ENCODE data around the gene CCDC138. TPM values are rescaled to one million over a fixed set of nuclear protein-coding genes. Genes with fewer than 3 reads are reported as not detected.

Gene CCDC138
- total RNA-seq, 2 experiments from 2014 or later, result 4.7 to 5.8 TPM

- no peak overlapping the region for H3K4me3 ChIP-seq (ENCODE audit: low read length)
- H3K27ac ChIP-seq (ENCODE audit: low read depth in 1 of 2, low read length in 2 of 2), result no peak overlapping the region
- no peaks in the 10 kb centered on the region for H3K27me3 ChIP-seq (ENCODE audit: control insufficient read depth in 1 of 2, insufficient read depth in 2 of 2, low read length in 2 of 2)
- Mint-ChIP-seq H3K4me1 (ENCODE audit: low read depth) (no peaks in the 10 kb centered on the region), H3K4me3 (no peak overlapping the region), H3K27ac (no peak overlapping the region), H3K27me3 (no peaks in the 10 kb centered on the region), H3K9me3 (peaks cover 9% of the 10 kb centered on the region), H3K36me3 (ENCODE audit: low read depth) (peaks cover 86% of the 10 kb centered on the region)
- no peak for TF ChIP-seq CTCF (IDR thresholded peaks at IDR 0.05)
- POLR2A ChIA-PET, result no interaction called here
- ATAC-seq (ENCODE audit: poor library complexity), result no peak
- peaks cover 5 to 12% of the 10 kb centered on the region in 2 experiments for H3K9me3 ChIP-seq (ENCODE audit: control insufficient read depth in 1 of 2, insufficient read depth in 1 of 2, low read length in 2 of 2)
- no peaks in the 10 kb centered on the region for H3K4me1 ChIP-seq (ENCODE audit: insufficient read depth, low read length)
- DNase-seq, result no peak
- H3K36me3 ChIP-seq (ENCODE audit: insufficient read depth, low read length), result peaks cover 7% of the 10 kb centered on the region
- intact Hi-C loops (cut with DNase I, micrococcal nuclease), result no loop called here
- CTCF ChIA-PET, result no interaction called here
Measured at GRCh38 chr2:108810993-108811957, 24.7 kb downstream of the CCDC138 start.

- CTCF ChIA-PET, result no interaction called here
- H3K27me3 Mint-ChIP-seq, result no peaks in the 10 kb centered on the region
- H3K36me3 ChIP-seq (ENCODE audit: insufficient read depth, low read length), result peaks cover 20% of the 10 kb centered on the region
- H3K4me3 ChIP-seq (ENCODE audit: low read length), result no peak overlapping the region
- H3K27ac Mint-ChIP-seq, result no peak overlapping the region
- H3K4me3 Mint-ChIP-seq, result no peak overlapping the region
- H3K27me3 ChIP-seq (ENCODE audit: control insufficient read depth in 1 of 2, insufficient read depth in 2 of 2, low read length in 2 of 2), result no peaks in the 10 kb centered on the region
- peaks cover 5 to 12% of the 10 kb centered on the region in 2 experiments for H3K9me3 ChIP-seq (ENCODE audit: control insufficient read depth in 1 of 2, insufficient read depth in 1 of 2, low read length in 2 of 2)
- TF ChIP-seq CTCF (IDR thresholded peaks at IDR 0.05), result no peak
- H3K27ac ChIP-seq (ENCODE audit: low read depth in 1 of 2, low read length in 2 of 2), result no peak overlapping the region
- H3K4me1 Mint-ChIP-seq (ENCODE audit: low read depth), result no peaks in the 10 kb centered on the region
- H3K36me3 Mint-ChIP-seq (ENCODE audit: low read depth), result peaks cover 79% of the 10 kb centered on the region
- ATAC-seq (ENCODE audit: poor library complexity), result no peak
- intact Hi-C loops (cut with DNase I, micrococcal nuclease), result no loop called here
- H3K4me1 ChIP-seq (ENCODE audit: insufficient read depth, low read length), result no peaks in the 10 kb centered on the region
- POLR2A ChIA-PET, result interaction anchor here (0.6 kb wide), 1 partner anchor 756 kb away, joined by 3 read pairs; no protein-coding TSS in a partner anchor
- H3K9me3 Mint-ChIP-seq, result peaks cover 6% of the 10 kb centered on the region
- no peak for DNase-seq
Measured at GRCh38 chr2:108813732-108814131, 27.2 kb downstream of the CCDC138 start.

DNA sequence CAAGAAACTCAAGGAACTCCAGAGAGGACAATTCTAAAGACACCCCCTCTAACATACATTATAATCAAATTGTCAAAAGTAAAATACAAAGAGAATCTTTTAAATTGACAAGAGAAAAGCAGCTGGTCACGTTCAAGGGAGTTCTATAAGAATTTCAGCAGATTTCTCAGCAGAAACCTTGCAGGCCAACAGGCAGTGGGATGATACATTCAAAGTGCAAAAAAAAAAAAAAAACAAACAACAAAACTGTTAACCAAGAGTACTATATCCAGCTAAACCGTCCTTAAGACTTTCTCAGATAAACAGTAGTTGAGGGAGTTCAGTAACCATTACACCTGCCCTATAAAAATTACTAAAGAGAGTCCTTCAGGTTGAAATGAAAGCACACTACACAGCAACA, 33.9 kb downstream of the CCDC138 start:
- ChIA-PET CTCF (interaction anchor here (0.6 kb wide), 1 partner anchor 11 kb away, joined by 3 read pairs; no protein-coding TSS in a partner anchor), POLR2A (interaction anchor here (0.6 kb wide), 1 partner anchor 225 kb away, joined by 3 read pairs; no protein-coding TSS in a partner anchor)
- no peak for ATAC-seq (ENCODE audit: poor library complexity)
- H3K9me3 Mint-ChIP-seq, result peaks cover 2% of the 10 kb centered on the region
- no peak overlapping the region for H3K27ac ChIP-seq (ENCODE audit: low read depth in 1 of 2, low read length in 2 of 2)
- H3K4me3 Mint-ChIP-seq, result no peak overlapping the region
- peaks cover 60% of the 10 kb centered on the region for H3K36me3 Mint-ChIP-seq (ENCODE audit: low read depth)
- H3K4me1 Mint-ChIP-seq (ENCODE audit: low read depth), result no peaks in the 10 kb centered on the region
- peaks cover 3 to 11% of the 10 kb centered on the region in 2 experiments for H3K9me3 ChIP-seq (ENCODE audit: control insufficient read depth in 1 of 2, insufficient read depth in 1 of 2, low read length in 2 of 2)
- H3K36me3 ChIP-seq (ENCODE audit: insufficient read depth, low read length), result peaks cover 22% of the 10 kb centered on the region
- no peak overlapping the region for H3K4me3 ChIP-seq (ENCODE audit: low read length)
- no peaks in the 10 kb centered on the region for H3K27me3 ChIP-seq (ENCODE audit: control insufficient read depth in 1 of 2, insufficient read depth in 2 of 2, low read length in 2 of 2)
- no peak overlapping the region for H3K27ac Mint-ChIP-seq
- no peaks in the 10 kb centered on the region for H3K27me3 Mint-ChIP-seq
- no peaks in the 10 kb centered on the region for H3K4me1 ChIP-seq (ENCODE audit: insufficient read depth, low read length)
- no peak for DNase-seq
- intact Hi-C loops (cut with DNase I, micrococcal nuclease), result no loop called here
- TF ChIP-seq CTCF (IDR thresholded peaks at IDR 0.05), result no peak

Data from CD4-positive, alpha-beta T cell (primary cell).